Urothelium cell line (cell line): ENCODE results near the gene XAGE1A.
"Not testable (repeated sequence)": the region's sequence is repeated elsewhere in the genome, so short reads cannot be mapped to it uniquely, and the experiment has no call there.

Source experiments
- DNase-seq: peaks from one replicate; pipeline ENCODE4 v3.0.0; 2011; ENCODE audit warnings: low spot score, mixed read lengths
- FAIRE-seq: peaks from 2 replicates; lab custom pipeline; 2011; peaks lifted over from hg19 to GRCh38; lab: Jason Lieb, UNC

The XAGE1A gene, protein sequence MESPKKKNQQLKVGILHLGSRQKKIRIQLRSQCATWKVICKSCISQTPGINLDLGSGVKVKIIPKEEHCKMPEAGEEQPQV

GRCh38 chrX:52495545-52496418, at the start of gene XAGE1A:
TSS of gene XAGE1A (plus strand) at chrX:52495808. CDS start at chrX:52497362, 1,554 bp downstream.
- not testable (repeated sequence) for DNase-seq, FAIRE-seq

DNA sequence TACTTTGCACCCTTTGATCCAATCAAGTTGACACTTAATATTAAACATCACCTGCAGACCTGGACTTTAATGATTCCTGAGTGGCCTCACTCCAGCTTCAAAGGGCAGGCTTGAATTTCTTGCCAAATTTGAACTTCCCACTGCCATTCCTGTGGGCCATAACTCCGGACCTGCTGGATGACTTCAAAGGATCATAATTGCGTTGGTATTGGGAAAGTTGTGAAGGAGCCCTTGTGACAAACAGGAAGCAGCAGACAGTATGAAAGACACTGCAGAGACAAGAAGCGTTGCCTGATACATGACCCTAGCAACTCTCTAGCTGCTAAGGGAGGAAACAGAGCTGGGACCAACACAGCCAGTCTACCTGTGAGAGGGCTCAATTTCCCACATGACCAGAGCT, 43.6 kb upstream of the XAGE1A start:
- FAIRE-seq, DNase-seq: not testable (repeated sequence)

- not testable (repeated sequence) for DNase-seq, FAIRE-seq
Measured at GRCh38 chrX:52471301-52471700, 24.3 kb upstream of the XAGE1A start.

- FAIRE-seq, DNase-seq: not testable (repeated sequence)
Measured at GRCh38 chrX:52496419-52496772, 788 bp downstream of the XAGE1A start.

DNA sequence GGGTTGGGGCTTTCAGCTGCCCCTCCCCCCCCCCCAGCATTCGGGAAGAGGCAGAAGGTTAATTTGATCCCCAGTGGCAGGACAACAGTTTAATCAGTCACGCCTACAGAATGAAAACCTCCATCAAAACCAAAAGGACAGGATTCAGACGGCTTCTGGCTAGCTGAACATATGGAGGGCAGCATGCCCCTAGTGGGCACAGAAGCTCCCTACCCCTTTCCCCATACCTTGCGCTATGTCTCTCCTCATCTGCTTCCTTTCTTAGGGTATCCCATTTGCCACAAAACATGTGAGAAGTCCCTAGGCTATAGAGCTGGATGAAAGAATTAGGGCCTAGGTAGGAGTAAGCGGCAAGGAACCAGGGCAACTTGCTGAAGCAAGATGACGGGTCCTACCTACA, 5.8 kb downstream of the XAGE1A start:
- DNase-seq, FAIRE-seq: not testable (repeated sequence)

DNA sequence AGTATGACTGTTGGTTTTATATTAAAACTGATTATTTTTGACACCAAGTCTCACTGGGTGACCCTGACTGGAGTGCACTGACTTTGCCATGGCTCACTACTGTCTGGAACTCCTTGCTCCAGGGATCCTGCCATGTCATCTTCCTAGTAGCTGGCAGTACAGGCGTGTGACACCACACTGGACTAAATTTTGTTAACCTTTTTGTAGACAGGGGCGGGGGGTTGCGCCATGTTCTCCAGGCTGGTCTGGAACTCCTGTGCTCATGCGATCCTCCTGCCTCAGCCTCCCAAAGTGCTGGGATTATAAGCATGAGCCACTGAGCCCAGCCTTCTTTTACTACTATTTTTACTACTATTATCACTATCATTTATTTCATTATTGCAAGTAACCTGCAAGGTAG, 8.9 kb downstream of the XAGE1A start:
- DNase-seq (no peak), FAIRE-seq (no peak)

DNA sequence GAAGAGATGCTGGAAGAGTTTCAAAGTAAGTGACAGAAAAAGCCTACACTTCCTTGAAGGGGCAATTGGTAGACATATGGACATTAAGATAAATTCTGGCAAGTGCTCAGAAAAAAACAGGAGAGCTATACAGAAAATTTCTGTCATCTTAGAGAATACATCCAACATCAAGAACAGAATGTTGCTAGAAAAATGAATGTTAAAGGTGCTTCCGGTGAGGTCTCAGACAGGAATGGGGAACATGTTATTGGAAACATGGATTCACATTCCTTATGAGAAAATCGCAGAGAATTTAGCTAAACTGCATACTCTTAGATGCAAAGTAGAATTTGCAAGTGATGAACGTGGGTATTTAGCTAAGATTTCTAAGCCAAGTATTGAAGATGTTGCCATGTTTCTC, 11.7 kb downstream of the XAGE1A start:
- DNase-seq (no peak), FAIRE-seq (no peak)

- no peak for FAIRE-seq
- DNase-seq, result no peak
Measured at GRCh38 chrX:52509916-52510315, 14.3 kb downstream of the XAGE1A start.

DNA sequence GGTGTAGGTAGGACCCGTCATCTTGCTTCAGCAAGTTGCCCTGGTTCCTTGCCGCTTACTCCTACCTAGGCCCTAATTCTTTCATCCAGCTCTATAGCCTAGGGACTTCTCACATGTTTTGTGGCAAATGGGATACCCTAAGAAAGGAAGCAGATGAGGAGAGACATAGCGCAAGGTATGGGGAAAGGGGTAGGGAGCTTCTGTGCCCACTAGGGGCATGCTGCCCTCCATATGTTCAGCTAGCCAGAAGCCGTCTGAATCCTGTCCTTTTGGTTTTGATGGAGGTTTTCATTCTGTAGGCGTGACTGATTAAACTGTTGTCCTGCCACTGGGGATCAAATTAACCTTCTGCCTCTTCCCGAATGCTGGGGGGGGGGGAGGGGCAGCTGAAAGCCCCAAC, 15.5 kb downstream of the XAGE1A start:
- FAIRE-seq, DNase-seq: not testable (repeated sequence)

DNA sequence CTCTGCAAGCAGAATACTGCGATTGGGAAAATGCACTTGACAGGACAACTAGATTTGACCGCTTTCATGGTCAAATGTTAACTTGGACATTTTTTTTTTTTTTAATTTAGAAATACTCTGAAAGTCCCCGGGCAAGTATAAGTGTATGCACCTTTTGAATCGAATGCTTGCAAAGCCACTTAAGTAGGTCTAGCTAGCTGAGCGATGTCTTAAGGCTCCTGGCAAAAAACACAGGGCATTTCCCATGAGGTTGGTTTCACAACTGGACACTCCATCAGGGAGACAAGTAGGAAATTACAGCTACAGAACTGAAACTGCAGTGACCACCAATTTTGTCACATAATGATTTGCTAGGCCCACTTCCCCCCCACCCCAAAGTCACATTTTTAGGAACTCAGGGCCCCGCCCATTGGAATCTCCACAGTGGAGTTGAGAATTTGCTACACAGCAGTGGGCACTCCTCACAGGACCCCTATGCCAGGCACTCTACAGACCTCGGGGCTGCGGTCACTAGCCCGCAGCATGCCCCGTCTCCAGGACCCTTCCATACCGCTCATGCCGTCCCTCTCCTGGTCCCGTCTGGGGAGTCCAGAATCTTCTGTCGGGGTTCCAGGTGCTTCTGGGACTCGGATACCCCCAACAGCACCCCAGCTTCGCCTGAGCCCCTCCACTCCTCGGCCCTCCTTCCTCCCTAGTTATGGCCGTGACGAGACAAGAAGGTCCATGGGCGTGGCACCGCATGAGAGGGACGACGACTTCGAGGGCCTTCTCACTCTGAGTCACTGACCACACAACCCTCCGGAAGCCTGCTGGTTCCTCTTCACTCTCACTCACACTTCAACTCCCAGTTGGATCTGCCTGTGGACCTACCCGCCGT, 20.7 kb downstream of the XAGE1A start:
- DNase-seq, FAIRE-seq: not testable (repeated sequence)

DNA sequence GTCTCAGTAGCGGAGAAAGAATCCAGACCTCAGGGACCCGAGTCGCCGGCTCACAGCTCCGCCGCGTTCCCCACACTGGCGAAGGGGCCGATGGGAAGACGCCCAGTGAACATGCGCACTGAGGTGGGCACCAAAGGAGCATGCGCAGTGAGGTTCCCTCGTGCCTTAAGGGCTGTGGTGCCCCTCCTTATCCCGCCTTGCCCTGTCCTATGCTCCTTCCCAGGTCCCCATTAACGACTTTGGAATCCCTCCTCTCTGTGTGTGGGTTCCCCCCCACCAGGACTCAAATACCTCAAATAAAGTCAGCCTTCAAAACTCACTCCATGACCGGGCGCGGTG, 21.3 kb downstream of the XAGE1A start, which contains the start of gene XAGE1B:
XAGE1B (minus strand) TSS at position 77 of the 339 bp plus-strand sequence. CDS start 1,536 bp downstream, outside the sequence.
- not testable (repeated sequence) for DNase-seq

GRCh38 chrX:52541051-52541450, 45.4 kb downstream of the XAGE1A start:
- not testable (repeated sequence) for DNase-seq, FAIRE-seq

More for the DNA sequence above, 21.3 kb downstream of the XAGE1A start, which contains the start of gene XAGE1B:
- FAIRE-seq, result not testable (repeated sequence)

DNA sequence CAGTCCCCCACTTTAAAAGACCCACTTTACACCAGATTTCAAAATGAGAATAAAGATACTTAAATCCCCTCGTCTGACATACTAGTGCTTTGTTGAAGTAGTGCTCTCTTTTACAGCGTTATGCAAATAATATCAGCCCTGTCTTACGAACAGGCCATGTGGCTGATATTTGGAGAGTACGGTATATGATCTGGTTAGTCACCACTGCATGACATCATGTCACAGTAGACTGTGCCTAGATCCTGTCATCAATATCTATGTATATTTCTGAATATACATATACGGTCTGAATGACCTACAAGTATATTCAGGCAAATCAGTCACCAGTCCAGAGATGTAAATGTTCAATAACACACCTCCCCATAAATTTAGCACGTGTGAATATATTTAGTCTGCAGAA, 46.7 kb downstream of the XAGE1A start:
- FAIRE-seq (no peak), DNase-seq (no peak)

DNA sequence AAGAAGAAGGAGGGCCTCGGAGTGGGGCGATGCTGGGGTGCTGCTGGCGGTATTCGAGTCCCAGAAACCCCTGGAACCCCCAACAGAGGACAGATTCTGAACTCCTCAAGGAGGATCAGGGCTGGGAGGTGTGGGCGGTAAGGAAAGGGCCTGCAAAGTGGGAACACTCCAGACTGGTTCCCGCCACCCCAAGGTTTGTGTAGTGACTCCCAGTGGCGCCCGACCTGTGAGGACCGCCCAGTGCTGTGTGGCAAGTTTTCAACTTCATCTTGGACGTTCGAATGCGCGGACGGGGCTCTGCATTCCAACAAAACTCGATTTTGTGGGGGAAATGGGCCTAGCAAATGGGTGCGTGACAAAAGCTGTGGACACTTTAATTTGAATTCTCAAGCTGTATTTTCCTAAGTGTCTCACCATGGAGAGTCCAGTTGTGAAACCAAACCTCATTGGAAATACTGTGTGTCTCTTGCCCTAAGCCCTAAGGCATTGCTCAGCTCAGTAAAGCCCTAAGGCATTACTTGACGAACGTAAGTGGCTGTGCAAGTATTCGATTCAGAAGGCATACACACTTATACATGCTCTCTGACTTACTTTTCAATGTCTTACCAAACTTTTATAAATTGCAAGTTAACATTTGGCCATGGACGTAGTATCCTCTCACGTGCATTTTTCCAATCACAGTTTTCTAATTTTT, 48.7 kb downstream of the XAGE1A start:
- DNase-seq, result no peak
- FAIRE-seq, result no peak

GRCh38 chrX:52548769-52549168, 53.2 kb downstream of the XAGE1A start:
- FAIRE-seq, DNase-seq: not testable (repeated sequence)
